Hematopoietic multipotent progenitor cell treated with erythropoietin and hydrocortisone succinate and interleukin-3 and kit ligand, for 4 days (in vitro differentiated cells): Measurements from ENCODE around the gene HORMAD2.
A peak's percentile ranks its signal among the peaks of the same experiment; 100 is the strongest.
"Not testable (repeated sequence)": the region's sequence is repeated elsewhere in the genome, so short reads cannot be mapped to it uniquely, and the experiment has no call there.

ENCODE experiments used
- DNase-seq: peaks from one replicate; pipeline ENCODE4 v3.0.0-alpha.2; 2015

Gene HORMAD2

GRCh38 chr22:30059346-30060020, 20.8 kb upstream of the HORMAD2 start:
- DNase-seq, result not testable (repeated sequence)

- DNase-seq, result not testable (repeated sequence)
These were observed 19.2 kb upstream of the HORMAD2 start for GRCh38 chr22:30061094-30061493.

GRCh38 chr22:30062259-30062658, 18.0 kb upstream of the HORMAD2 start:
- no peak for DNase-seq

GRCh38 chr22:30062950-30063349, 17.3 kb upstream of the HORMAD2 start:
- DNase-seq, result no peak

GRCh38 chr22:30064172-30064571, 16.1 kb upstream of the HORMAD2 start:
- no peak for DNase-seq

- DNase-seq, result no peak
These were observed 6.5 kb upstream of the HORMAD2 start for GRCh38 chr22:30073743-30074142.

GRCh38 chr22:30074147-30074546, 6.1 kb upstream of the HORMAD2 start:
- no peak for DNase-seq

- DNase-seq, result no peak
These were observed 5.3 kb upstream of the HORMAD2 start for GRCh38 chr22:30074994-30075393.

GRCh38 chr22:30077279-30077880, 2.9 kb upstream of the HORMAD2 start:
- no peak for DNase-seq

GRCh38 chr22:30078320-30079311, 1.6 kb upstream of the HORMAD2 start:
- DNase-seq, result no peak

- no peak for DNase-seq
These were observed 541 bp downstream of the HORMAD2 start for GRCh38 chr22:30080805-30081204.

- DNase-seq, result no peak
These were observed 6.2 kb downstream of the HORMAD2 start for GRCh38 chr22:30086496-30086895.

GRCh38 chr22:30087037-30087436, 6.8 kb downstream of the HORMAD2 start:
- DNase-seq, result not testable (repeated sequence)

- DNase-seq, result no peak
These were observed 7.3 kb downstream of the HORMAD2 start for GRCh38 chr22:30087611-30088010.

GRCh38 chr22:30088468-30088867, 8.2 kb downstream of the HORMAD2 start:
- DNase-seq, result no peak

GRCh38 chr22:30089655-30089974, 9.4 kb downstream of the HORMAD2 start:
- no peak for DNase-seq

- no peak for DNase-seq
These were observed 12.4 kb downstream of the HORMAD2 start for GRCh38 chr22:30092686-30093085.

GRCh38 chr22:30094804-30095203, 14.5 kb downstream of the HORMAD2 start:
- no peak for DNase-seq

GRCh38 chr22:30097861-30098260, 17.6 kb downstream of the HORMAD2 start:
- no peak for DNase-seq

GRCh38 chr22:30100770-30101169, 20.5 kb downstream of the HORMAD2 start:
- DNase-seq, result not testable (repeated sequence)

- peak; percentile 60 for DNase-seq
These were observed 24.4 kb downstream of the HORMAD2 start for GRCh38 chr22:30104501-30105156.

GRCh38 chr22:30105483-30105882, 25.2 kb downstream of the HORMAD2 start:
- peak; percentile 28 for DNase-seq

- DNase-seq, result no peak
These were observed 33.2 kb downstream of the HORMAD2 start for GRCh38 chr22:30113494-30113893.
